Hepatocyte (in vitro differentiated cells): ENCODE results near the gene EPHA10. TPM values are rescaled to one million over a fixed set of nuclear protein-coding genes. Genes with fewer than 3 reads are reported as not detected.

Experiments used
- DNase-seq: peaks from one replicate; pipeline ENCODE4 v3.0.0-alpha.2; 2016; ENCODE audit warnings: low spot score
- H2AFZ ChIP-seq: fragments of 200-600 bp; sonication (generic); 2 replicates; pipeline ENCODE4 v1.6.0; 2016; ENCODE audit warnings: antibody characterized with exemption, mild to moderate bottlenecking
- H3K27ac ChIP-seq: fragments of 200-600 bp; sonication (generic); 2 replicates; pipeline ENCODE4 v1.5.1; 2016; ENCODE audit warnings: mild to moderate bottlenecking
- H3K27me3 ChIP-seq: fragments of 200-600 bp; sonication (generic); 2 replicates; pipeline ENCODE4 v1.6.1; 2016
- H3K36me3 ChIP-seq: fragments of 200-600 bp; sonication (generic); replicated peaks from 2 replicates; pipeline ENCODE4 v1.5.1; 2016; ENCODE audit warnings: low read depth; ENCODE audit not compliant: insufficient read depth
- H3K4me1 ChIP-seq: fragments of 200-600 bp; sonication (generic); 2 replicates; pipeline ENCODE4 v1.5.1; 2016; ENCODE audit warnings: mild to moderate bottlenecking, moderate library complexity; ENCODE audit not compliant: insufficient read depth
- H3K4me2 ChIP-seq: fragments of 200-600 bp; sonication (generic); 2 replicates; pipeline ENCODE4 v1.6.0; 2016
- H3K4me3 ChIP-seq: fragments of 200-600 bp; sonication (generic); 2 replicates; pipeline ENCODE4 v1.5.1; 2016; ENCODE audit warnings: mild to moderate bottlenecking
- H3K79me2 ChIP-seq: fragments of 200-600 bp; sonication (generic); 2 replicates; pipeline ENCODE4 v1.6.0; 2017; ENCODE audit warnings: mild to moderate bottlenecking
- H3K9me2 ChIP-seq: fragments of 200-600 bp; sonication (generic); replicated peaks from 2 replicates; pipeline ENCODE4 v1.6.0; 2017; ENCODE audit warnings: mild to moderate bottlenecking; ENCODE audit not compliant: insufficient read depth
- H3K9me3 ChIP-seq: fragments of 200-600 bp; sonication (generic); 2 replicates; pipeline ENCODE4 v1.5.1; 2016; ENCODE audit warnings: low read depth, mild to moderate bottlenecking
- H4K20me1 ChIP-seq: fragments of 200-600 bp; sonication (generic); 2 replicates; pipeline ENCODE4 v1.6.0; 2016; ENCODE audit warnings: mild to moderate bottlenecking; ENCODE audit not compliant: insufficient read depth, poor library complexity, severe bottlenecking
- CTCF ChIP-seq: fragments of 200-600 bp; sonication (generic); IDR thresholded peaks from 2 replicates; pipeline ENCODE4 v1.5.1; 2016; ENCODE audit warnings: antibody characterized with exemption, mild to moderate bottlenecking; ENCODE audit not compliant: poor library complexity
- EZH2 ChIP-seq: fragments of 200-600 bp; sonication (generic); IDR thresholded peaks from 2 replicates; pipeline ENCODE4 v1.6.1; 2016; ENCODE audit warnings: antibody characterized with exemption, mild to moderate bottlenecking, borderline replicate concordance
- EZH2phosphoT487 ChIP-seq: fragments of 200-600 bp; sonication (generic); IDR thresholded peaks from one replicate; pipeline ENCODE4 v1.6.1; 2018; ENCODE audit warnings: antibody characterized with exemption, mild to moderate bottlenecking, low read depth, moderate library complexity; ENCODE audit not compliant: unreplicated experiment, severe bottlenecking
- WGBS: methylation state at CpG from one replicate; pipeline ENCODE4 v1.1.6; 2016; ENCODE audit warnings: low lambda C conversion rate; ENCODE audit errors: missing lambda C conversion rate; 5-methylcytosine and 5-hydroxymethylcytosine counted together
- polyA plus RNA-seq: library from polyadenylated mRNA; unstranded; fragments of >200 nt; fragmentation: Nextera tagmentation; extraction: Ambion mirVana; gene quantifications from 2 replicates; pipeline ENCODE4 v1.2.1, GENCODE V29; 2016
- small RNA-seq: library from RNA; depleted of rRNA; stranded (forward); fragments of <200 nt; gene quantifications from one replicate; pipeline ENCODE3, GENCODE V24; 2014
- total RNA-seq: library from RNA; depleted of rRNA; stranded (reverse); fragments of >200 nt; gene quantifications from 2 replicates; pipeline ENCODE4 v1.2.3, GENCODE V29; 2014

The EPHA10 gene
- total and polyA plus RNA-seq, 2 experiments from 2014 or later, result 1.3 to 1.5 TPM

DNA sequence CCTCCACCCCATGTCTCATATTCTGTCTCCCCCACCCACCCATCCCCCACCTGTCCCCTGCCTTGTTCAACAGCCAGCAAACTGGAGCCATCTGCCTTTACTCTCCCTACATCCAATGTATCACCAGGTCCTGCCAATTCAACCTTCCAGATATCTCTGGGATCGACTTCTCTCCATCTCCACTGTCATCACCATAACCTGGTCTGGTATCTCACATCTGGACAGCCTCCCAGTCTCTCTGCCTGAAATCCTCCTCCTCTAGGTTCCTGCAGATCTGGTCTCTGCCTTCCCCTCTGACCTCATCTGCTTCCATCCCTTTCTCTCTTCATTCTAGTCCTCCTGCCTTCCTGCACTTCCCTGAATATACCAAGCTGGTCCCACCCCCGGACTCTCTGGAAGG is 94.8 kb downstream of the EPHA10 start:
- 80% methylated on average over 2 of the region's 2 CpGs for WGBS
- Histone ChIP-seq H3K4me3 (no peak overlapping the region), H3K27ac (no peak overlapping the region), H3K36me3 (no peaks in the 10 kb centered on the region), H4K20me1 (no peaks in the 10 kb centered on the region), H3K79me2 (no peaks in the 10 kb centered on the region), H3K9me3 (no peaks in the 10 kb centered on the region), H3K9me2 (no peaks in the 10 kb centered on the region), H3K4me1 (no peaks in the 10 kb centered on the region), H3K27me3 (peaks cover 31% of the 10 kb centered on the region), H3K4me2 (no peak overlapping the region), H2AFZ (no peak overlapping the region)
- TF ChIP-seq CTCF (no peak), EZH2 (no peak), EZH2phosphoT487 (no peak)
- no peak for DNase-seq

GRCh38 chr1:37667023-37667671 is 97.8 kb downstream of the EPHA10 start:
- Histone ChIP-seq H3K79me2 (no peaks in the 10 kb centered on the region), H3K9me2 (no peaks in the 10 kb centered on the region), H4K20me1 (no peaks in the 10 kb centered on the region), H3K4me3 (no peak overlapping the region), H3K27me3 (peaks cover 26% of the 10 kb centered on the region), H3K36me3 (no peaks in the 10 kb centered on the region), H3K27ac (no peak overlapping the region), H3K9me3 (no peaks in the 10 kb centered on the region), H3K4me1 (no peaks in the 10 kb centered on the region), H2AFZ (no peak overlapping the region), H3K4me2 (no peak overlapping the region)
- DNase-seq, result no peak
- 65% methylated on average over 17 of the region's 17 CpGs for WGBS
- TF ChIP-seq EZH2phosphoT487 (no peak), CTCF (no peak), EZH2 (no peak)

DNA sequence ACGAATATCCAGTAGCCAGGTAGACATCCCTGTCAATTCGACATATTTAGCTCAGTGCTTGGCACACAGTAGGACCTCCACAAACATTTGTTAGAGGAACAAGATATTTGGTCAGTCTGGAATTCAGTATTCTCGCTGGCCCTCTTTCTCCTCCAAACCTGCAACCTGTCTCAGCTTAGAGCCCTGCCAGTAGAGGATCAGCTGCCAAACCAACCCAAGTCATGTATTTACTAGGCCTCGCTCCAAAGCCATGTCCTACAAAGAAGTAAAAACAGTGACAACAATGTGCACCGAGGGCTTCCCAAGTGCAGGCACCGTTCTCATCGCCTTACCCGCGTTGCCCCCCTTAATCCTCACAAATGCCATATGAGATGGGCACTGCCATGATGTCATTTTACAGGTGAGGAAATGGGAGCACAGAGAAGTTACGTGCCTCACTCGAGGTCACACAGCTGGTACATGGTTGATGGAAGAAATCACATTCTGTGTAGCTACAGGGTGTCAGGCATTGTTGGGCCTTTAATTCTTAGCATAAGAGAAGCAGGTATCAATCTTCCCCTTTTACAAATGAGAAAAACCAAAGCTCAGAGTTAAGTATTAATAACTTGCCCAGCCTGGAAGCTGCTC is 98.6 kb downstream of the EPHA10 start:
- no peak overlapping the region for H3K27ac ChIP-seq
- no peak overlapping the region for H3K4me2 ChIP-seq
- H3K9me2 ChIP-seq, result no peaks in the 10 kb centered on the region
- no peaks in the 10 kb centered on the region for H3K79me2 ChIP-seq
- H4K20me1 ChIP-seq, result no peaks in the 10 kb centered on the region
- no peaks in the 10 kb centered on the region for H3K4me1 ChIP-seq
- no peaks in the 10 kb centered on the region for H3K36me3 ChIP-seq
- WGBS, result 92% methylated on average over 11 of the region's 11 CpGs
- H3K4me3 ChIP-seq, result no peak overlapping the region
- H3K9me3 ChIP-seq, result no peaks in the 10 kb centered on the region
- H2AFZ ChIP-seq, result no peak overlapping the region
- H3K27me3 ChIP-seq, result peaks cover 22% of the 10 kb centered on the region
- TF ChIP-seq EZH2 (no peak), CTCF (no peak), EZH2phosphoT487 (no peak)
- no peak for DNase-seq

Small RNA genes lying within 50 kb of the gene (small RNA-seq; reads per million reads assigned to genes)
- not detected for gene RF00019

Other genes starting within 250 kb of the EPHA10 start
- 10.5 and 10.9 TPM in 2 replicates for gene SNIP1, start 210.8 kb downstream of the EPHA10 start, total RNA-seq
- 6.5 and 8.0 TPM in 2 replicates for gene SNIP1, start 210.8 kb downstream of the EPHA10 start, polyA plus RNA-seq
- gene DNALI1, start 208.2 kb downstream of the EPHA10 start, total RNA-seq, result 11.5 TPM in 2 replicates
- 33.1 and 38.8 TPM in 2 replicates for gene DNALI1, start 208.2 kb downstream of the EPHA10 start, polyA plus RNA-seq
- 36.0 and 47.2 TPM in 2 replicates for gene GNL2, start 169.2 kb downstream of the EPHA10 start, total RNA-seq
- 51.7 and 56.1 TPM in 2 replicates for gene GNL2, start 169.2 kb downstream of the EPHA10 start, polyA plus RNA-seq
- 0.83 and 0.88 TPM in 2 replicates for gene RSPO1, start 130.2 kb downstream of the EPHA10 start, total RNA-seq
- gene RSPO1, start 130.2 kb downstream of the EPHA10 start, polyA plus RNA-seq, result 1.5 and 2.4 TPM in 2 replicates
- gene CDCA8, start 72.6 kb downstream of the EPHA10 start, total RNA-seq, result 4.1 and 4.3 TPM in 2 replicates
- gene CDCA8, start 72.6 kb downstream of the EPHA10 start, polyA plus RNA-seq, result 5.4 and 5.7 TPM in 2 replicates
- gene MANEAL, start 28.7 kb upstream of the EPHA10 start, total RNA-seq, result 2.3 and 2.7 TPM in 2 replicates
- 2.3 and 3.5 TPM in 2 replicates for gene MANEAL, start 28.7 kb upstream of the EPHA10 start, polyA plus RNA-seq
- 63.8 and 78.3 TPM in 2 replicates for gene C1orf122, start 42.7 kb upstream of the EPHA10 start, total RNA-seq
- 166 and 186 TPM in 2 replicates for gene C1orf122, start 42.7 kb upstream of the EPHA10 start, polyA plus RNA-seq
- gene YRDC, start 43.1 kb upstream of the EPHA10 start, total RNA-seq, result 24.1 and 26.5 TPM in 2 replicates
- gene YRDC, start 43.1 kb upstream of the EPHA10 start, polyA plus RNA-seq, result 33.8 and 37.4 TPM in 2 replicates
- 4.7 and 5.1 TPM in 2 replicates for gene MTF1, start 94.5 kb upstream of the EPHA10 start, total RNA-seq
- gene MTF1, start 94.5 kb upstream of the EPHA10 start, polyA plus RNA-seq, result 5.0 and 8.0 TPM in 2 replicates
- gene INPP5B, start 181.9 kb upstream of the EPHA10 start, total RNA-seq, result 16.3 and 18.3 TPM in 2 replicates
- gene INPP5B, start 181.9 kb upstream of the EPHA10 start, polyA plus RNA-seq, result 6.1 and 9.3 TPM in 2 replicates
- 48.8 and 51.3 TPM in 2 replicates for gene SF3A3, start 224.9 kb upstream of the EPHA10 start, total RNA-seq
- gene SF3A3, start 224.9 kb upstream of the EPHA10 start, polyA plus RNA-seq, result 40.9 and 52.8 TPM in 2 replicates
- 8.4 and 27.2 TPM in 2 replicates for gene FHL3, start 240.4 kb upstream of the EPHA10 start, total RNA-seq
- 27.2 and 28.6 TPM in 2 replicates for gene FHL3, start 240.4 kb upstream of the EPHA10 start, polyA plus RNA-seq
- gene UTP11, start 247.6 kb upstream of the EPHA10 start, total RNA-seq, result 29.9 and 39.2 TPM in 2 replicates
- gene UTP11, start 247.6 kb upstream of the EPHA10 start, polyA plus RNA-seq, result 31.1 and 36.2 TPM in 2 replicates